HEK293T (cell line): ENCODE data around the gene LRMDA.

Experiments
- CTCF ChIA-PET: fragments of 350-600 bp; formaldehyde crosslinking; extraction: SDS; loops from one replicate; lab custom pipeline; 2021; ENCODE audit warnings: antibody characterized with exemption, inconsistent platforms; lab: Yijun Ruan, JAX
- POLR2A ChIA-PET: fragments of 350-600 bp; formaldehyde crosslinking; extraction: SDS; loops from one replicate; lab custom pipeline; 2020; ENCODE audit warnings: antibody characterized with exemption, inconsistent platforms; lab: Yijun Ruan, JAX
- DNase-seq: peaks from one replicate; pipeline ENCODE4 v3.0.0; 2012; ENCODE audit warnings: mixed read lengths; ENCODE audit errors: extremely low spot score
- ARNT ChIP-seq: fragments of 450-650 bp; IDR thresholded peaks from 2 replicates; pipeline ENCODE4 v1.6.1; 2017; ENCODE audit warnings: mild to moderate bottlenecking
- BHLHE40 ChIP-seq: fragments of 450-650 bp; IDR thresholded peaks from 2 replicates; pipeline ENCODE4 v1.6.1; 2016; ENCODE audit warnings: mild to moderate bottlenecking, moderate library complexity, borderline replicate concordance
- CTBP1 ChIP-seq: fragments of 450-650 bp; IDR thresholded peaks from 2 replicates; pipeline ENCODE4 v1.6.1; 2016; ENCODE audit warnings: borderline replicate concordance
- ELF4 ChIP-seq: fragments of 450-650 bp; IDR thresholded peaks from 2 replicates; pipeline ENCODE4 v1.6.1; 2017; ENCODE audit warnings: antibody characterized with exemption
- FOXA1 ChIP-seq: fragments of 450-650 bp; IDR thresholded peaks from 2 replicates; pipeline ENCODE4 v1.6.1; 2016; ENCODE audit warnings: mild to moderate bottlenecking
- FOXK2 ChIP-seq: fragments of 450-650 bp; IDR thresholded peaks from 2 replicates; pipeline ENCODE4 v1.6.1; 2016; ENCODE audit warnings: mild to moderate bottlenecking
- FOXM1 ChIP-seq: fragments of 450-650 bp; IDR thresholded peaks from 2 replicates; pipeline ENCODE4 v1.6.1; 2017; ENCODE audit warnings: mild to moderate bottlenecking, borderline replicate concordance
- HDGF ChIP-seq: fragments of 450-650 bp; IDR thresholded peaks from 2 replicates; pipeline ENCODE4 v1.6.1; 2017; ENCODE audit warnings: antibody characterized with exemption, borderline replicate concordance
- L3MBTL2 ChIP-seq: fragments of 450-650 bp; conservative IDR thresholded peaks from 2 replicates; pipeline ENCODE4 v1.6.1; 2016; ENCODE audit warnings: mild to moderate bottlenecking
- LEF1 ChIP-seq: fragments of 450-650 bp; IDR thresholded peaks from 2 replicates; pipeline ENCODE4 v1.6.1; 2017; ENCODE audit warnings: mild to moderate bottlenecking, borderline replicate concordance
- NFRKB ChIP-seq: fragments of 450-650 bp; IDR thresholded peaks from 2 replicates; pipeline ENCODE4 v1.6.1; 2016; ENCODE audit warnings: mild to moderate bottlenecking, moderate library complexity
- PKNOX1 ChIP-seq: fragments of 450-650 bp; IDR thresholded peaks from 2 replicates; pipeline ENCODE4 v1.6.1; 2016
- SP1 ChIP-seq: fragments of 450-650 bp; IDR thresholded peaks from 2 replicates; pipeline ENCODE4 v1.6.1; 2017
- SUZ12 ChIP-seq: fragments of 450-650 bp; IDR thresholded peaks from 2 replicates; pipeline ENCODE4 v1.6.1; 2016; ENCODE audit warnings: mild to moderate bottlenecking
- TARDBP ChIP-seq: fragments of 450-650 bp; IDR thresholded peaks from 2 replicates; pipeline ENCODE4 v1.6.1; 2016
- ZNF384 ChIP-seq: fragments of 450-650 bp; IDR thresholded peaks from 2 replicates; pipeline ENCODE4 v1.6.1; 2016

LRMDA gene

GRCh38 chr10:75565286-75566251 is 134.1 kb downstream of the LRMDA start:
- DNase-seq: no peak
- POLR2A ChIA-PET: no interaction called here
- TF ChIP-seq FOXM1 (no peak), L3MBTL2 (no peak), TARDBP (no peak)
- CTCF ChIA-PET: no interaction called here

- POLR2A ChIA-PET: no interaction called here
- TF ChIP-seq PKNOX1 (no peak), ARNT (no peak)
- DNase-seq: no peak
- CTCF ChIA-PET: interaction anchor here (0.5 kb wide), 1 partner anchor 12 kb away, joined by 3 read pairs; no protein-coding TSS in a partner anchor
These were observed 137.2 kb downstream of the LRMDA start for GRCh38 chr10:75568450-75569130.

GRCh38 chr10:75569506-75569905 is 138.1 kb downstream of the LRMDA start:
- ChIA-PET POLR2A (no interaction called here), CTCF (no interaction called here)
- no peak for TF ChIP-seq ARNT
- no peak for TF ChIP-seq ZNF384
- no peak for TF ChIP-seq BHLHE40
- TF ChIP-seq L3MBTL2: no peak
- TF ChIP-seq NFRKB: no peak
- no peak for DNase-seq

GRCh38 chr10:75572478-75572877 is 141.1 kb downstream of the LRMDA start:
- TF ChIP-seq SP1 (no peak), LEF1 (no peak), ARNT (no peak), CTBP1 (no peak), ELF4 (no peak), ZNF384 (no peak), L3MBTL2 (no peak), NFRKB (no peak)
- CTCF ChIA-PET: no interaction called here
- POLR2A ChIA-PET: interaction anchor here (0.6 kb wide), 1 partner anchor 21 kb away, joined by 3 read pairs; no protein-coding TSS in a partner anchor
- no peak for DNase-seq

GRCh38 chr10:75575940-75576339 is 144.5 kb downstream of the LRMDA start:
- no peak for DNase-seq
- POLR2A ChIA-PET: interaction anchor here (0.6 kb wide), 1 partner anchor 66 kb away, joined by 3 read pairs; no protein-coding TSS in a partner anchor
- CTCF ChIA-PET: no interaction called here
- no peak for TF ChIP-seq TARDBP

GRCh38 chr10:75582102-75582501 is 150.7 kb downstream of the LRMDA start:
- ChIA-PET CTCF (no interaction called here), POLR2A (no interaction called here)
- DNase-seq: no peak
- TF ChIP-seq ZNF384 (no peak), ELF4 (no peak), TARDBP (no peak), CTBP1 (no peak), FOXK2 (no peak), SUZ12 (no peak), ARNT (no peak), FOXM1 (no peak), L3MBTL2 (no peak), PKNOX1 (no peak), LEF1 (no peak), SP1 (no peak), HDGF (no peak), FOXA1 (no peak), BHLHE40 (no peak), NFRKB (no peak)

GRCh38 chr10:75585294-75585693 is 153.9 kb downstream of the LRMDA start:
- ChIA-PET CTCF (no interaction called here), POLR2A (no interaction called here)
- no peak for DNase-seq
- TF ChIP-seq FOXA1: no peak
- no peak for TF ChIP-seq FOXM1
- TF ChIP-seq BHLHE40: no peak
- TF ChIP-seq PKNOX1: no peak
